Stimulated activated naive CD8-positive, alpha-beta T cell treated with anti-CD3 and anti-CD28 coated beads, Interleukin-15, amount 100 ng/mL, for 72 hours (primary cell): ENCODE measurements around the gene DTD1.
A peak's percentile ranks its signal among the peaks of the same experiment; 100 is the strongest.

Experiments used
- ATAC-seq: fragments of 150-1000 bp; cut with Tn5 transposase; 2 replicates; pipeline ENCODE4 v1.10.0; 2021; ENCODE audit warnings: mild to moderate bottlenecking, moderate library complexity
- DNase-seq, 2 donors: peaks; one replicate each; pipeline ENCODE4 v3.0.0; 2021 to 2022
- H3K27ac Mint-ChIP-seq, 2 donors: one replicate each; pipeline ENCODE4 v1.8.0; 2022; ENCODE audit warnings: mild to moderate bottlenecking in 2 of 2, mixed read lengths in 2 of 2, moderate library complexity in 2 of 2
- H3K27me3 Mint-ChIP-seq: one replicate; pipeline ENCODE4 v1.8.0; 2022; ENCODE audit warnings: mixed read lengths
- H3K4me1 Mint-ChIP-seq: one replicate; pipeline ENCODE4 v1.8.0; 2022; ENCODE audit warnings: mild to moderate bottlenecking, mixed read lengths
- H3K4me3 Mint-ChIP-seq, 2 donors: one replicate each; pipeline ENCODE4 v1.8.0; 2022; ENCODE audit warnings: mild to moderate bottlenecking in 2 of 2, mixed read lengths in 2 of 2, moderate library complexity in 1 of 2
- H3K9me3 Mint-ChIP-seq, 2 donors: one replicate each; pipeline ENCODE4 v1.8.0; 2022; ENCODE audit warnings: mixed read lengths in 2 of 2

The DTD1 gene

GRCh38 chr20:18701969-18702368, 114.1 kb downstream of the DTD1 start:
- Mint-ChIP-seq H3K4me3 (no peak overlapping the region), H3K27ac (no peak overlapping the region), H3K4me1 (peaks cover 6% of the 10 kb centered on the region), H3K27me3 (no peaks in the 10 kb centered on the region), H3K9me3 (no peaks in the 10 kb centered on the region)
- no peak for DNase-seq
- ATAC-seq, result no peak

GRCh38 chr20:18702736-18703135, 114.9 kb downstream of the DTD1 start:
- Mint-ChIP-seq H3K4me3 (no peak overlapping the region), H3K27ac (no peak overlapping the region), H3K27me3 (no peaks in the 10 kb centered on the region), H3K4me1 (peaks cover 6% of the 10 kb centered on the region), H3K9me3 (no peaks in the 10 kb centered on the region)
- DNase-seq (no peak), ATAC-seq (no peak)

- Mint-ChIP-seq H3K27me3 (no peaks in the 10 kb centered on the region), H3K4me1 (peaks cover 6% of the 10 kb centered on the region), H3K4me3 (no peak overlapping the region), H3K27ac (no peak overlapping the region), H3K9me3 (no peaks in the 10 kb centered on the region)
- ATAC-seq, result no peak
- no peak for DNase-seq
Measured at GRCh38 chr20:18705490-18705889, 117.6 kb downstream of the DTD1 start.

GRCh38 chr20:18705910-18706309, 118.1 kb downstream of the DTD1 start:
- DNase-seq, result no peak
- no peak overlapping the region for H3K4me3 Mint-ChIP-seq
- no peak overlapping the region for H3K27ac Mint-ChIP-seq
- H3K27me3 Mint-ChIP-seq, result no peaks in the 10 kb centered on the region
- no peaks in the 10 kb centered on the region for H3K9me3 Mint-ChIP-seq
- ATAC-seq, result no peak
- peaks cover 6% of the 10 kb centered on the region for H3K4me1 Mint-ChIP-seq

GRCh38 chr20:18712131-18712530, 124.3 kb downstream of the DTD1 start:
- Mint-ChIP-seq H3K9me3 (no peaks in the 10 kb centered on the region), H3K27me3 (no peaks in the 10 kb centered on the region), H3K4me1 (peaks cover 11% of the 10 kb centered on the region), H3K27ac (peak overlapping the region in 1 of 2 donors; percentile 69), H3K4me3 (no peak overlapping the region)
- no peak for DNase-seq
- ATAC-seq, result no peak

GRCh38 chr20:18712882-18713281, 125.0 kb downstream of the DTD1 start:
- no peaks in the 10 kb centered on the region for H3K27me3 Mint-ChIP-seq

GRCh38 chr20:18715564-18715963, 127.7 kb downstream of the DTD1 start:
- ATAC-seq (no peak), DNase-seq (no peak)
- no peaks in the 10 kb centered on the region for H3K9me3 Mint-ChIP-seq
- no peaks in the 10 kb centered on the region for H3K27me3 Mint-ChIP-seq
- peaks cover 11% of the 10 kb centered on the region for H3K4me1 Mint-ChIP-seq
- no peak overlapping the region for H3K27ac Mint-ChIP-seq
- H3K4me3 Mint-ChIP-seq, result no peak overlapping the region

More at GRCh38 chr20:18712882-18713281, 125.0 kb downstream of the DTD1 start:
- no peak overlapping the region for H3K4me3 Mint-ChIP-seq
- peak overlapping the region; percentile 5 to 57 for H3K27ac Mint-ChIP-seq
- DNase-seq (no peak), ATAC-seq (no peak)
- H3K9me3 Mint-ChIP-seq, result no peaks in the 10 kb centered on the region
- H3K4me1 Mint-ChIP-seq, result peaks cover 11% of the 10 kb centered on the region

GRCh38 chr20:18717062-18717461, 129.2 kb downstream of the DTD1 start:
- ATAC-seq, result peak; percentile 58
- Mint-ChIP-seq H3K4me3 (no peak overlapping the region), H3K9me3 (no peaks in the 10 kb centered on the region)

GRCh38 chr20:18718129-18718528, 130.3 kb downstream of the DTD1 start:
- DNase-seq (no peak), ATAC-seq (no peak)
- no peak overlapping the region for H3K4me3 Mint-ChIP-seq
- H3K27ac Mint-ChIP-seq, result no peak overlapping the region
- H3K27me3 Mint-ChIP-seq, result no peaks in the 10 kb centered on the region
- H3K4me1 Mint-ChIP-seq, result peaks cover 11% of the 10 kb centered on the region
- no peaks in the 10 kb centered on the region for H3K9me3 Mint-ChIP-seq

More at GRCh38 chr20:18717062-18717461, 129.2 kb downstream of the DTD1 start:
- Mint-ChIP-seq H3K27ac (no peak overlapping the region), H3K4me1 (peaks cover 11% of the 10 kb centered on the region), H3K27me3 (no peaks in the 10 kb centered on the region)
- no peak for DNase-seq

- Mint-ChIP-seq H3K27ac (no peak overlapping the region), H3K27me3 (no peaks in the 10 kb centered on the region), H3K9me3 (no peaks in the 10 kb centered on the region), H3K4me1 (peaks cover 11% of the 10 kb centered on the region), H3K4me3 (no peak overlapping the region)
- ATAC-seq, result no peak
- no peak for DNase-seq
Measured at GRCh38 chr20:18719426-18719825, 131.6 kb downstream of the DTD1 start.

GRCh38 chr20:18721551-18722115, 133.8 kb downstream of the DTD1 start:
- H3K4me1 Mint-ChIP-seq, result peaks cover 5% of the 10 kb centered on the region
- H3K27ac Mint-ChIP-seq, result no peak overlapping the region
- ATAC-seq (no peak), DNase-seq (no peak)
- H3K27me3 Mint-ChIP-seq, result no peaks in the 10 kb centered on the region
- H3K9me3 Mint-ChIP-seq, result no peaks in the 10 kb centered on the region
- H3K4me3 Mint-ChIP-seq, result no peak overlapping the region

- Mint-ChIP-seq H3K4me1 (peaks cover 8% of the 10 kb centered on the region), H3K27ac (no peak overlapping the region), H3K9me3 (no peaks in the 10 kb centered on the region), H3K4me3 (no peak overlapping the region), H3K27me3 (no peaks in the 10 kb centered on the region)
- no peak for ATAC-seq
- no peak for DNase-seq
Measured at GRCh38 chr20:18722371-18722770, 134.5 kb downstream of the DTD1 start.

GRCh38 chr20:18724077-18724476, 136.2 kb downstream of the DTD1 start:
- Mint-ChIP-seq H3K27ac (no peak overlapping the region), H3K9me3 (no peaks in the 10 kb centered on the region), H3K27me3 (no peaks in the 10 kb centered on the region), H3K4me1 (peaks cover 12% of the 10 kb centered on the region), H3K4me3 (no peak overlapping the region)
- DNase-seq (no peak), ATAC-seq (no peak)

- Mint-ChIP-seq H3K4me3 (no peak overlapping the region), H3K27ac (no peak overlapping the region), H3K9me3 (no peaks in the 10 kb centered on the region), H3K27me3 (no peaks in the 10 kb centered on the region), H3K4me1 (peaks cover 12% of the 10 kb centered on the region)
- DNase-seq (no peak), ATAC-seq (no peak)
Measured at GRCh38 chr20:18724788-18725464, 137.1 kb downstream of the DTD1 start.

GRCh38 chr20:18727032-18727508, 139.2 kb downstream of the DTD1 start:
- Mint-ChIP-seq H3K27ac (peak overlapping the region in 1 of 2 donors; percentile 43), H3K27me3 (no peaks in the 10 kb centered on the region), H3K4me3 (no peak overlapping the region), H3K4me1 (peaks cover 12% of the 10 kb centered on the region), H3K9me3 (no peaks in the 10 kb centered on the region)
- DNase-seq, result no peak
- ATAC-seq, result no peak

- H3K4me3 Mint-ChIP-seq, result no peak overlapping the region
- H3K4me1 Mint-ChIP-seq, result peaks cover 12% of the 10 kb centered on the region
- no peaks in the 10 kb centered on the region for H3K9me3 Mint-ChIP-seq
- H3K27ac Mint-ChIP-seq, result no peak overlapping the region
- no peak for ATAC-seq
- H3K27me3 Mint-ChIP-seq, result no peaks in the 10 kb centered on the region
- no peak for DNase-seq
Measured at GRCh38 chr20:18728165-18728869, 140.5 kb downstream of the DTD1 start.
